ENCODE data around the gene MBOAT1.

DNA sequence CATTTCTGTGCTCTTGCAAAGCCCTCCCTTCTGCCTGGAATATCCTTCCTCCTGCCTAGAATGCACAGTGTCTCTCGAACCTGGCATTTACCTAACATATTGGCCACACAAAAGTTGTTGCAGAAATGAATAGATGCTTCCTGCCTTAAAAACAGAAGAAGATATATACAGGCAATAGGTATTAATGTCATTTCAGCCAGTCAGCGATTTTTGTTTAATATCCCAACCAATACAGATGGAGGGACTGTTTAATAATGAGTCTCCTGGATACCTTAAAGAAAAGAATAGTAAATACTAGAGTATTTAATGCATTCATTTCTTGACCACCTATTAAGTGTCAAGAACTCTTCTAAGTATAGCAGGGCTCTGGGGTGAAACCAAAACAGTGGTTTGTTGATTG lies 70.3 kb downstream of the MBOAT1 start:
- TF ChIP-seq, protein P1, sequence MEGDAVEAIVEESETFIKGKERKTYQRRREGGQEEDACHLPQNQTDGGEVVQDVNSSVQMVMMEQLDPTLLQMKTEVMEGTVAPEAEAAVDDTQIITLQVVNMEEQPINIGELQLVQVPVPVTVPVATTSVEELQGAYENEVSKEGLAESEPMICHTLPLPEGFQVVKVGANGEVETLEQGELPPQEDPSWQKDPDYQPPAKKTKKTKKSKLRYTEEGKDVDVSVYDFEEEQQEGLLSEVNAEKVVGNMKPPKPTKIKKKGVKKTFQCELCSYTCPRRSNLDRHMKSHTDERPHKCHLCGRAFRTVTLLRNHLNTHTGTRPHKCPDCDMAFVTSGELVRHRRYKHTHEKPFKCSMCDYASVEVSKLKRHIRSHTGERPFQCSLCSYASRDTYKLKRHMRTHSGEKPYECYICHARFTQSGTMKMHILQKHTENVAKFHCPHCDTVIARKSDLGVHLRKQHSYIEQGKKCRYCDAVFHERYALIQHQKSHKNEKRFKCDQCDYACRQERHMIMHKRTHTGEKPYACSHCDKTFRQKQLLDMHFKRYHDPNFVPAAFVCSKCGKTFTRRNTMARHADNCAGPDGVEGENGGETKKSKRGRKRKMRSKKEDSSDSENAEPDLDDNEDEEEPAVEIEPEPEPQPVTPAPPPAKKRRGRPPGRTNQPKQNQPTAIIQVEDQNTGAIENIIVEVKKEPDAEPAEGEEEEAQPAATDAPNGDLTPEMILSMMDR (conservative IDR thresholded peaks at IDR 0.05; ENCODE audit: low read depth, low read length) = no peak
- TF ChIP-seq EZH2 (IDR thresholded peaks at IDR 0.05; ENCODE audit: borderline replicate concordance, low read depth, low read length, poor library complexity, severe bottlenecking) = no peak

All from A673 (cell line).